ENCODE results near the gene PTH2R. TPM values are rescaled to one million over a fixed set of nuclear protein-coding genes. Genes with fewer than 3 reads are reported as not detected.

The PTH2R gene
- total RNA-seq, 1 experiment from 2014 or later: 0.12 TPM

DNA sequence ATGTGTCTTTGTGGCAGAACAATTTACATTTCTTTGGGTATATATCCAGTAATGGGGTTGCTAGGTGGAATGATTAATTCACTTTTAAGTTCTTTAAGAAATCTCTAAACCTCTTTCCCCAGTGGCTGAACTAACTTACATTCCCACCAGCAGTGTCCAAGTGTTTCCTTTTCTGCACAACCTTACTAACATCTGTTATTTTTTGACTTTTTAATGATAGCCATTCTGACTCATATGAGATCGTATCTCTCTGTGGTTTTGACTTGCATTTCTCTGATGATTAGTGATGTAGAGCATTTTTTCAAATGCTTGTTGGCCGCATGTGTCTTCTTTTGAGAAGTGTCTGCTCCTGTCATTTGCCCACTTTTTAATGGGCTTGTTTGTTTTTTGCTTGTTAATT is 43.1 kb upstream of the PTH2R start:
- RAD21 ChIA-PET (ENCODE audit: low non-redundant PET in 1 of 2, low total read pairs in 2 of 2, uncharacterized antibody in 2 of 2, unreplicated experiment in 2 of 2): no interaction called here
- no TSS peak for BruUV-seq (replicated peaks)
- Histone ChIP-seq H3K9me3 (ENCODE audit: control insufficient read depth in 1 of 2, insufficient read depth in 1 of 2, low read depth in 1 of 2, low read length in 2 of 2) (no peaks in the 10 kb centered on the region), H3K9ac (ENCODE audit: low read length) (no peak overlapping the region), H3K9me2 (ENCODE audit: insufficient read depth) (no peaks in the 10 kb centered on the region), H3K4me2 (ENCODE audit: low read length) (no peak overlapping the region), H4K20me1 (ENCODE audit: insufficient read depth) (no peaks in the 10 kb centered on the region), H3K27me3 (ENCODE audit: insufficient read depth, low read length) (no peaks in the 10 kb centered on the region), H3K36me3 (ENCODE audit: control insufficient read depth in 1 of 2, insufficient read depth in 2 of 2, low read length in 2 of 2) (0 out of 4 replicates have a peak, but pooled peaks cover 0 to 3% of the 10 kb centered on the region in 2 experiments), H3K79me2 (ENCODE audit: insufficient read depth, low read length) (no peaks in the 10 kb centered on the region), H3K4me3 (replicated peaks in 1 of 2; ENCODE audit: low read depth in 1 of 2, low read length in 2 of 2) (no peak overlapping the region), H3K27ac (ENCODE audit: low read depth, low read length) (no peak overlapping the region), H3K4me1 (ENCODE audit: control insufficient read depth in 1 of 2, insufficient read depth in 2 of 2, low read length in 2 of 2) (0 out of 4 replicates have a peak, but pooled peaks cover 0 to 3% of the 10 kb centered on the region in 2 experiments), H2AFZ (ENCODE audit: low read depth, low read length, poor library complexity, severe bottlenecking) (no peak overlapping the region)
- intact Hi-C loops (cut with micrococcal nuclease): no loop called here
- POLR2A ChIA-PET: no interaction called here
- CTCF ChIA-PET: no interaction called here
- TF ChIP-seq ZFX (IDR thresholded peaks at IDR 0.05): no peak
- no peak for TF ChIP-seq EGR1 (IDR thresholded peaks at IDR 0.05; ENCODE audit: low read depth)
- no peak for TF ChIP-seq ZNF274 (IDR thresholded peaks at IDR 0.05; ENCODE audit: low read depth, low read length)
- TF ChIP-seq POLR2AphosphoS5 (IDR thresholded peaks at IDR 0.05; ENCODE audit: low read depth, low read length): no peak
- no peak for TF ChIP-seq EZH2 (IDR thresholded peaks at IDR 0.05)
- no peak for TF ChIP-seq ELF1 (IDR thresholded peaks at IDR 0.05; ENCODE audit: borderline replicate concordance, low read depth)
- TF ChIP-seq, protein P1, sequence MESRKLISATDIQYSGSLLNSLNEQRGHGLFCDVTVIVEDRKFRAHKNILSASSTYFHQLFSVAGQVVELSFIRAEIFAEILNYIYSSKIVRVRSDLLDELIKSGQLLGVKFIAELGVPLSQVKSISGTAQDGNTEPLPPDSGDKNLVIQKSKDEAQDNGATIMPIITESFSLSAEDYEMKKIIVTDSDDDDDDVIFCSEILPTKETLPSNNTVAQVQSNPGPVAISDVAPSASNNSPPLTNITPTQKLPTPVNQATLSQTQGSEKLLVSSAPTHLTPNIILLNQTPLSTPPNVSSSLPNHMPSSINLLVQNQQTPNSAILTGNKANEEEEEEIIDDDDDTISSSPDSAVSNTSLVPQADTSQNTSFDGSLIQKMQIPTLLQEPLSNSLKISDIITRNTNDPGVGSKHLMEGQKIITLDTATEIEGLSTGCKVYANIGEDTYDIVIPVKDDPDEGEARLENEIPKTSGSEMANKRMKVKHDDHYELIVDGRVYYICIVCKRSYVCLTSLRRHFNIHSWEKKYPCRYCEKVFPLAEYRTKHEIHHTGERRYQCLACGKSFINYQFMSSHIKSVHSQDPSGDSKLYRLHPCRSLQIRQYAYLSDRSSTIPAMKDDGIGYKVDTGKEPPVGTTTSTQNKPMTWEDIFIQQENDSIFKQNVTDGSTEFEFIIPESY (IDR thresholded peaks at IDR 0.05; ENCODE audit: extremely low read depth, insufficient replicate concordance, low read length): no peak
- no peak for TF ChIP-seq SP1 (IDR thresholded peaks at IDR 0.05; ENCODE audit: low read depth)
- TF ChIP-seq CTCF (IDR thresholded peaks at IDR 0.05 in 2 of 3, conservative IDR thresholded peaks at IDR 0.05 in 1 of 3; ENCODE audit: borderline replicate concordance in 1 of 3, insufficient read depth in 1 of 3, low read depth in 2 of 3, low read length in 2 of 3): no peak
- TF ChIP-seq FOSL1 (IDR thresholded peaks at IDR 0.05; ENCODE audit: low read depth): no peak
- TF ChIP-seq YY1 (IDR thresholded peaks at IDR 0.05; ENCODE audit: extremely low read depth, insufficient replicate concordance, low read depth, low read length): no peak
- TF ChIP-seq RAD21 (IDR thresholded peaks at IDR 0.05; ENCODE audit: low read depth): no peak
- no peak for TF ChIP-seq TCF7L2 (IDR thresholded peaks at IDR 0.05; ENCODE audit: borderline replicate concordance, extremely low read depth, insufficient read depth, insufficient read length)
- no peak for TF ChIP-seq POLR2A (IDR thresholded peaks at IDR 0.05; ENCODE audit: borderline replicate concordance, extremely low read depth, insufficient read depth, insufficient read length)
- TF ChIP-seq, protein P2, sequence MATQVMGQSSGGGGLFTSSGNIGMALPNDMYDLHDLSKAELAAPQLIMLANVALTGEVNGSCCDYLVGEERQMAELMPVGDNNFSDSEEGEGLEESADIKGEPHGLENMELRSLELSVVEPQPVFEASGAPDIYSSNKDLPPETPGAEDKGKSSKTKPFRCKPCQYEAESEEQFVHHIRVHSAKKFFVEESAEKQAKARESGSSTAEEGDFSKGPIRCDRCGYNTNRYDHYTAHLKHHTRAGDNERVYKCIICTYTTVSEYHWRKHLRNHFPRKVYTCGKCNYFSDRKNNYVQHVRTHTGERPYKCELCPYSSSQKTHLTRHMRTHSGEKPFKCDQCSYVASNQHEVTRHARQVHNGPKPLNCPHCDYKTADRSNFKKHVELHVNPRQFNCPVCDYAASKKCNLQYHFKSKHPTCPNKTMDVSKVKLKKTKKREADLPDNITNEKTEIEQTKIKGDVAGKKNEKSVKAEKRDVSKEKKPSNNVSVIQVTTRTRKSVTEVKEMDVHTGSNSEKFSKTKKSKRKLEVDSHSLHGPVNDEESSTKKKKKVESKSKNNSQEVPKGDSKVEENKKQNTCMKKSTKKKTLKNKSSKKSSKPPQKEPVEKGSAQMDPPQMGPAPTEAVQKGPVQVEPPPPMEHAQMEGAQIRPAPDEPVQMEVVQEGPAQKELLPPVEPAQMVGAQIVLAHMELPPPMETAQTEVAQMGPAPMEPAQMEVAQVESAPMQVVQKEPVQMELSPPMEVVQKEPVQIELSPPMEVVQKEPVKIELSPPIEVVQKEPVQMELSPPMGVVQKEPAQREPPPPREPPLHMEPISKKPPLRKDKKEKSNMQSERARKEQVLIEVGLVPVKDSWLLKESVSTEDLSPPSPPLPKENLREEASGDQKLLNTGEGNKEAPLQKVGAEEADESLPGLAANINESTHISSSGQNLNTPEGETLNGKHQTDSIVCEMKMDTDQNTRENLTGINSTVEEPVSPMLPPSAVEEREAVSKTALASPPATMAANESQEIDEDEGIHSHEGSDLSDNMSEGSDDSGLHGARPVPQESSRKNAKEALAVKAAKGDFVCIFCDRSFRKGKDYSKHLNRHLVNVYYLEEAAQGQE (IDR thresholded peaks at IDR 0.05; ENCODE audit: low read depth): no peak
- DNase-seq (ENCODE audit: low read depth, low spot score): no peak
- ATAC-seq: peak; percentile 46; the same call in 1 of the 2 replicates

All from HCT116 (cell line).